ENCODE results near the gene THYN1. TPM values are rescaled to one million over a fixed set of nuclear protein-coding genes. Genes with fewer than 3 reads are reported as not detected.

Gene THYN1
- total and polyA plus RNA-seq, 4 donors = 22.1 to 34.3 (median 26.0) TPM

DNA sequence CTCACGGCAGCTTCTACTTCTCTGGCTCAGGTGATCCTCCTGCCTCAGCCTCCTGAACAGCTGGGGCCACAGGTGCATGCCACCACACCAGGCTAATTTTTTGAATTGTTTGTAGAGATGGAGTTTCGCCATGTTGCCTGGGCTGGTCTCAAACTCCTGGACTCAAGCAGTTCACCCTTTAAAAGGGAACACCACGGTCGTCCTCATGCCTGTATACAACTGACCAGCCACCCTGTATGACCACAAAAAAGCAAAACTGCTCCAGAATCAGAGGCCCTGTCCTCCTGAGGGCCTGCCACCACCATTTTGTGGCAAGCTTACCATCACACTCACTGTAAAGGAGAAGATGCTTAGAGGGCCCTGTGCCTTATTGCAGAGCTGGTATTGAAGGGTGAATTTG, 25.2 kb upstream of the THYN1 start:
- no peak for TF ChIP-seq RAD21 (IDR thresholded peaks at IDR 0.05)
- TF ChIP-seq SP1 (IDR thresholded peaks at IDR 0.05) = no peak
- TF ChIP-seq NR2F2 (IDR thresholded peaks at IDR 0.05) = no peak
- no peak for TF ChIP-seq HNF4A (conservative IDR thresholded peaks at IDR 0.05)
- no peak for TF ChIP-seq HNF4G (IDR thresholded peaks at IDR 0.05)
- TF ChIP-seq TAF1 (conservative IDR thresholded peaks at IDR 0.05) = no peak
- TF ChIP-seq, protein P1, sequence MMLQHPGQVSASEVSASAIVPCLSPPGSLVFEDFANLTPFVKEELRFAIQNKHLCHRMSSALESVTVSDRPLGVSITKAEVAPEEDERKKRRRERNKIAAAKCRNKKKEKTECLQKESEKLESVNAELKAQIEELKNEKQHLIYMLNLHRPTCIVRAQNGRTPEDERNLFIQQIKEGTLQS (IDR thresholded peaks at IDR 0.05) = no peak
- TF ChIP-seq, protein P2, sequence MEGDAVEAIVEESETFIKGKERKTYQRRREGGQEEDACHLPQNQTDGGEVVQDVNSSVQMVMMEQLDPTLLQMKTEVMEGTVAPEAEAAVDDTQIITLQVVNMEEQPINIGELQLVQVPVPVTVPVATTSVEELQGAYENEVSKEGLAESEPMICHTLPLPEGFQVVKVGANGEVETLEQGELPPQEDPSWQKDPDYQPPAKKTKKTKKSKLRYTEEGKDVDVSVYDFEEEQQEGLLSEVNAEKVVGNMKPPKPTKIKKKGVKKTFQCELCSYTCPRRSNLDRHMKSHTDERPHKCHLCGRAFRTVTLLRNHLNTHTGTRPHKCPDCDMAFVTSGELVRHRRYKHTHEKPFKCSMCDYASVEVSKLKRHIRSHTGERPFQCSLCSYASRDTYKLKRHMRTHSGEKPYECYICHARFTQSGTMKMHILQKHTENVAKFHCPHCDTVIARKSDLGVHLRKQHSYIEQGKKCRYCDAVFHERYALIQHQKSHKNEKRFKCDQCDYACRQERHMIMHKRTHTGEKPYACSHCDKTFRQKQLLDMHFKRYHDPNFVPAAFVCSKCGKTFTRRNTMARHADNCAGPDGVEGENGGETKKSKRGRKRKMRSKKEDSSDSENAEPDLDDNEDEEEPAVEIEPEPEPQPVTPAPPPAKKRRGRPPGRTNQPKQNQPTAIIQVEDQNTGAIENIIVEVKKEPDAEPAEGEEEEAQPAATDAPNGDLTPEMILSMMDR (IDR thresholded peaks at IDR 0.05; ENCODE audit: low read depth, low read length, missing input control) = no peak
- no peak for TF ChIP-seq GABPA (IDR thresholded peaks at IDR 0.05 in 1 of 2, conservative IDR thresholded peaks at IDR 0.05 in 1 of 2)
- H3K4me3 ChIP-seq (ENCODE audit: low read depth in 1 of 3, low read length in 3 of 3) = no peak overlapping the region
- H3K4me1 ChIP-seq (ENCODE audit: control insufficient read depth in 4 of 4, insufficient read depth in 4 of 4, low read length in 3 of 4) = peaks cover 8 to 21% (median 14%) of the 10 kb centered on the region in 4 donors
- no peak overlapping the region for H3K27ac ChIP-seq (ENCODE audit: low read depth in 1 of 2, low read length in 2 of 2)
- DNase-seq (ENCODE audit: low spot score) = no peak
- no peak overlapping the region for H3K9ac ChIP-seq (ENCODE audit: low read depth in 1 of 2, low read length in 2 of 2)
- no peaks in the 10 kb centered on the region for H3K36me3 ChIP-seq (ENCODE audit: control insufficient read depth in 4 of 4, insufficient read depth in 3 of 4, low read depth in 1 of 4, low read length in 3 of 4)
- no peaks in the 10 kb centered on the region for H3K9me3 ChIP-seq (ENCODE audit: control insufficient read depth in 4 of 4, low read length in 3 of 4)
- H3K27me3 ChIP-seq (ENCODE audit: control insufficient read depth in 4 of 4, insufficient read depth in 4 of 4, low read length in 3 of 4) = peaks cover 4 to 23% (median 8%) of the 10 kb centered on the region in 4 donors
- WGBS = 94% methylated on average over 4 of the region's 4 CpGs

DNA sequence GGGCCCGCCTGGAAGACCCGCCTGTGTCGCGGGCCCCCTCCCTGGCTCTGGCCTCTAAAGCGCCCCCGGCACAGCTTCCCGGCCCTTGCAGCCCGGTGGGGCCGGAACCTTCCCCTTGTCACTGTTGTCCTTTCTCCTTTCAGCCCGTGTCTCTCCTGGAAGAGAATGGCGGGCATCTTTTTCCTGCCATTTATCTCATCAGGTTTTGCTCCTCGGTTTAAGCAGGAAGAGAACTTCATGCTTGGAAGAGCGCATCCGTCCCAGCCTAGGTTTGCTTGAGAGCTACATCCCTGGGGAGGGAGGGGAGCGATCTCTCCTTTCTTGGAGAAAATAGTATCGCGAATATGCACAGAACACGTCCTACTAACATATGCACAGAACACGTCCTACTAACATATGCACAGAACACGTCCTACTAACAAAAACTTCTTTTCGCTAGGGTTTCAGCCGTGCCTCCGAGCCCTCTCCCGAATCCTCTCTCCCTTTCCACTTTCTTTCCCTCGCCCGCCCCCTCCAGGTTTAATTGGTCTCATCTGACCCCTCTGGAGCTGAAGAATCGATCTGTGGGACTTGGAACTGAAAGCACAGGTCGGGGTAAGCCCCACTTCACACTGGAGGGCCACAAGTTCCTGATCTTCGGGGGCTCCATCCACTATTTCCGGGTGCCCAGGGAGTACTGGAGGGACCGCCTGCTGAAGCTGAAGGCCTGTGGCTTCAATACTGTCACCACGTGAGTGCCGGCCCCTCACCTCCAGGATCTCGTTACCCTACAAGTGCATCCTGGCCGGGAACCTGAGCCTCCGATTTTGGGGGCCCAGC, 24.2 kb upstream of the THYN1 start:
- Histone ChIP-seq H3K27ac (ENCODE audit: low read depth in 1 of 2, low read length in 2 of 2) (no peak overlapping the region), H3K9me3 (ENCODE audit: control insufficient read depth in 4 of 4, low read length in 3 of 4) (no peaks in the 10 kb centered on the region), H3K4me3 (ENCODE audit: low read depth in 1 of 3, low read length in 3 of 3) (peak overlapping the region in 1 of 3 donors; percentile 31), H3K9ac (ENCODE audit: low read depth in 1 of 2, low read length in 2 of 2) (no peak overlapping the region), H3K4me1 (ENCODE audit: control insufficient read depth in 4 of 4, insufficient read depth in 4 of 4, low read length in 3 of 4) (peaks cover 8 to 21% (median 16%) of the 10 kb centered on the region in 4 donors), H3K27me3 (ENCODE audit: control insufficient read depth in 4 of 4, insufficient read depth in 4 of 4, low read length in 3 of 4) (peaks cover 4 to 23% (median 8%) of the 10 kb centered on the region in 4 donors), H3K36me3 (ENCODE audit: control insufficient read depth in 4 of 4, insufficient read depth in 3 of 4, low read depth in 1 of 4, low read length in 3 of 4) (no peaks in the 10 kb centered on the region)
- TF ChIP-seq JUND (IDR thresholded peaks at IDR 0.05) = no peak
- TF ChIP-seq YY1 (IDR thresholded peaks at IDR 0.05) = no peak
- TF ChIP-seq RAD21 (IDR thresholded peaks at IDR 0.05) = no peak
- no peak for TF ChIP-seq FOXA2 (IDR thresholded peaks at IDR 0.05)
- TF ChIP-seq, protein P3, sequence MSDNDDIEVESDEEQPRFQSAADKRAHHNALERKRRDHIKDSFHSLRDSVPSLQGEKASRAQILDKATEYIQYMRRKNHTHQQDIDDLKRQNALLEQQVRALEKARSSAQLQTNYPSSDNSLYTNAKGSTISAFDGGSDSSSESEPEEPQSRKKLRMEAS (IDR thresholded peaks at IDR 0.05) = no peak
- no peak for TF ChIP-seq EGR1 (IDR thresholded peaks at IDR 0.05; ENCODE audit: low read depth in 2 of 2)
- TF ChIP-seq, protein P4, sequence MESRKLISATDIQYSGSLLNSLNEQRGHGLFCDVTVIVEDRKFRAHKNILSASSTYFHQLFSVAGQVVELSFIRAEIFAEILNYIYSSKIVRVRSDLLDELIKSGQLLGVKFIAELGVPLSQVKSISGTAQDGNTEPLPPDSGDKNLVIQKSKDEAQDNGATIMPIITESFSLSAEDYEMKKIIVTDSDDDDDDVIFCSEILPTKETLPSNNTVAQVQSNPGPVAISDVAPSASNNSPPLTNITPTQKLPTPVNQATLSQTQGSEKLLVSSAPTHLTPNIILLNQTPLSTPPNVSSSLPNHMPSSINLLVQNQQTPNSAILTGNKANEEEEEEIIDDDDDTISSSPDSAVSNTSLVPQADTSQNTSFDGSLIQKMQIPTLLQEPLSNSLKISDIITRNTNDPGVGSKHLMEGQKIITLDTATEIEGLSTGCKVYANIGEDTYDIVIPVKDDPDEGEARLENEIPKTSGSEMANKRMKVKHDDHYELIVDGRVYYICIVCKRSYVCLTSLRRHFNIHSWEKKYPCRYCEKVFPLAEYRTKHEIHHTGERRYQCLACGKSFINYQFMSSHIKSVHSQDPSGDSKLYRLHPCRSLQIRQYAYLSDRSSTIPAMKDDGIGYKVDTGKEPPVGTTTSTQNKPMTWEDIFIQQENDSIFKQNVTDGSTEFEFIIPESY (IDR thresholded peaks at IDR 0.05) = no peak
- no peak for TF ChIP-seq NR2F2 (IDR thresholded peaks at IDR 0.05)
- no peak for TF ChIP-seq HNF4A (conservative IDR thresholded peaks at IDR 0.05)
- no peak for TF ChIP-seq GABPA (IDR thresholded peaks at IDR 0.05 in 1 of 2, conservative IDR thresholded peaks at IDR 0.05 in 1 of 2)
- TF ChIP-seq, protein P1 (IDR thresholded peaks at IDR 0.05) = no peak
- no peak for TF ChIP-seq TAF1 (conservative IDR thresholded peaks at IDR 0.05)
- no peak for TF ChIP-seq HNF4G (IDR thresholded peaks at IDR 0.05)
- TF ChIP-seq SP1 (IDR thresholded peaks at IDR 0.05) = no peak
- TF ChIP-seq, protein P2 (IDR thresholded peaks at IDR 0.05; ENCODE audit: low read depth, low read length, missing input control) = no peak
- TF ChIP-seq, protein P5, sequence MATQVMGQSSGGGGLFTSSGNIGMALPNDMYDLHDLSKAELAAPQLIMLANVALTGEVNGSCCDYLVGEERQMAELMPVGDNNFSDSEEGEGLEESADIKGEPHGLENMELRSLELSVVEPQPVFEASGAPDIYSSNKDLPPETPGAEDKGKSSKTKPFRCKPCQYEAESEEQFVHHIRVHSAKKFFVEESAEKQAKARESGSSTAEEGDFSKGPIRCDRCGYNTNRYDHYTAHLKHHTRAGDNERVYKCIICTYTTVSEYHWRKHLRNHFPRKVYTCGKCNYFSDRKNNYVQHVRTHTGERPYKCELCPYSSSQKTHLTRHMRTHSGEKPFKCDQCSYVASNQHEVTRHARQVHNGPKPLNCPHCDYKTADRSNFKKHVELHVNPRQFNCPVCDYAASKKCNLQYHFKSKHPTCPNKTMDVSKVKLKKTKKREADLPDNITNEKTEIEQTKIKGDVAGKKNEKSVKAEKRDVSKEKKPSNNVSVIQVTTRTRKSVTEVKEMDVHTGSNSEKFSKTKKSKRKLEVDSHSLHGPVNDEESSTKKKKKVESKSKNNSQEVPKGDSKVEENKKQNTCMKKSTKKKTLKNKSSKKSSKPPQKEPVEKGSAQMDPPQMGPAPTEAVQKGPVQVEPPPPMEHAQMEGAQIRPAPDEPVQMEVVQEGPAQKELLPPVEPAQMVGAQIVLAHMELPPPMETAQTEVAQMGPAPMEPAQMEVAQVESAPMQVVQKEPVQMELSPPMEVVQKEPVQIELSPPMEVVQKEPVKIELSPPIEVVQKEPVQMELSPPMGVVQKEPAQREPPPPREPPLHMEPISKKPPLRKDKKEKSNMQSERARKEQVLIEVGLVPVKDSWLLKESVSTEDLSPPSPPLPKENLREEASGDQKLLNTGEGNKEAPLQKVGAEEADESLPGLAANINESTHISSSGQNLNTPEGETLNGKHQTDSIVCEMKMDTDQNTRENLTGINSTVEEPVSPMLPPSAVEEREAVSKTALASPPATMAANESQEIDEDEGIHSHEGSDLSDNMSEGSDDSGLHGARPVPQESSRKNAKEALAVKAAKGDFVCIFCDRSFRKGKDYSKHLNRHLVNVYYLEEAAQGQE (IDR thresholded peaks at IDR 0.05) = no peak
- TF ChIP-seq RXRA (IDR thresholded peaks at IDR 0.05) = no peak
- WGBS = 18% methylated on average over 36 of the region's 36 CpGs
- no peak for DNase-seq (ENCODE audit: low spot score)

Measured in liver (tissue), 9 donors.